Mesenchymal stem cell (in vitro differentiated cells and primary cell): ENCODE results near the gene C10orf143.

Experiments used
- DNase-seq: peaks from one replicate; pipeline ENCODE4 v3.0.0-alpha.2; 2013
- H2AFZ ChIP-seq: one replicate; pipeline ENCODE4 v1.6.1; 2013; ENCODE audit warnings: low read depth, mild to moderate bottlenecking, control low read depth, inconsistent platforms, low read length, moderate library complexity
- H2AK5ac ChIP-seq: 2 replicates; pipeline ENCODE4 v1.6.1; 2013; ENCODE audit warnings: low read length, moderate library complexity, mild to moderate bottlenecking, inconsistent platforms; ENCODE audit not compliant: severe bottlenecking
- H2BK120ac ChIP-seq: one replicate; pipeline ENCODE4 v1.6.1; 2013; ENCODE audit warnings: low read depth, mild to moderate bottlenecking, inconsistent platforms, low read length, moderate library complexity
- H2BK12ac ChIP-seq, 2 experiments: one replicate each; pipeline ENCODE4 v1.6.1; 2013; ENCODE audit warnings: inconsistent platforms in 2 of 2, low read length in 2 of 2, mild to moderate bottlenecking in 2 of 2, moderate library complexity in 2 of 2, control low read depth in 1 of 2
- H2BK15ac ChIP-seq: one replicate; pipeline ENCODE4 v1.6.1; 2013; ENCODE audit warnings: mild to moderate bottlenecking, low read depth, inconsistent platforms; ENCODE audit not compliant: poor library complexity, severe bottlenecking
- H2BK5ac ChIP-seq: 2 replicates; pipeline ENCODE4 v1.6.1; 2013; ENCODE audit warnings: low read depth, mild to moderate bottlenecking, low read length, control low read depth, inconsistent platforms; ENCODE audit not compliant: poor library complexity, severe bottlenecking
- H3K14ac ChIP-seq, 2 experiments: one replicate each; pipeline ENCODE4 v1.6.1; 2013; ENCODE audit warnings: inconsistent platforms in 2 of 2, low read length in 2 of 2, control low read depth in 1 of 2, mild to moderate bottlenecking in 1 of 2, moderate library complexity in 1 of 2
- H3K18ac ChIP-seq, 2 experiments: one replicate each; pipeline ENCODE4 v1.6.1; 2013; ENCODE audit warnings: inconsistent platforms in 2 of 2, low read length in 2 of 2, control low read depth in 1 of 2, low read depth in 1 of 2, mild to moderate bottlenecking in 1 of 2
- H3K23ac ChIP-seq, 2 experiments: one replicate each; pipeline ENCODE4 v1.6.1; 2013; ENCODE audit warnings: inconsistent platforms in 2 of 2, low read length in 2 of 2, mild to moderate bottlenecking in 2 of 2, moderate library complexity in 2 of 2, control low read depth in 1 of 2
- H3K27ac ChIP-seq: 2 replicates; pipeline ENCODE4 v1.5.1; 2013; ENCODE audit warnings: mild to moderate bottlenecking, moderate library complexity, low read length, control low read depth, inconsistent platforms; ENCODE audit not compliant: poor library complexity, severe bottlenecking
- H3K27me3 ChIP-seq, 2 experiments: 2 replicates each; pipeline versions ENCODE4 v1.6.1 to v1.7.0; 2013; ENCODE audit warnings: low read length in 2 of 2, mild to moderate bottlenecking in 2 of 2, moderate library complexity in 2 of 2, control low read depth in 1 of 2, inconsistent platforms in 1 of 2; ENCODE audit not compliant: control insufficient read depth in 1 of 2, insufficient read depth in 1 of 2
- H3K36me3 ChIP-seq, 2 experiments: 2 replicates each; pipeline versions ENCODE4 v1.6.1 to v1.7.0; 2013; ENCODE audit warnings: low read length in 2 of 2, control low read depth in 1 of 2, inconsistent platforms in 1 of 2, low read depth in 1 of 2, mild to moderate bottlenecking in 1 of 2; ENCODE audit not compliant: insufficient read depth in 2 of 2, control insufficient read depth in 1 of 2
- H3K4ac ChIP-seq, 2 experiments: one replicate each; pipeline ENCODE4 v1.6.1; 2013; ENCODE audit warnings: inconsistent platforms in 2 of 2, low read length in 2 of 2, mild to moderate bottlenecking in 2 of 2, moderate library complexity in 2 of 2, control low read depth in 1 of 2, low read depth in 1 of 2
- H3K4me1 ChIP-seq: 2 replicates; pipeline ENCODE4 v1.6.1; 2013; ENCODE audit warnings: low read depth, low read length, control low read depth; ENCODE audit not compliant: control insufficient read depth, insufficient read depth
- H3K4me2 ChIP-seq: 2 replicates; pipeline ENCODE4 v1.6.1; 2013; ENCODE audit warnings: low read length, mild to moderate bottlenecking, inconsistent platforms; ENCODE audit not compliant: poor library complexity, severe bottlenecking
- H3K4me3 ChIP-seq, 2 experiments: 2 replicates each; pipeline versions ENCODE4 v1.5.1 to v1.7.0; 2013; ENCODE audit warnings: low read length in 2 of 2, mild to moderate bottlenecking in 2 of 2, control low read depth in 1 of 2, low read depth in 1 of 2; ENCODE audit not compliant: insufficient read depth in 1 of 2
- H3K79me1 ChIP-seq: replicated peaks from 2 replicates; pipeline ENCODE4 v1.6.1; 2013; ENCODE audit warnings: mild to moderate bottlenecking, control low read depth, low read length, inconsistent platforms; ENCODE audit not compliant: poor library complexity, severe bottlenecking
- H3K9ac ChIP-seq: 2 replicates; pipeline ENCODE4 v1.7.0; 2013; ENCODE audit warnings: mild to moderate bottlenecking, low read length, moderate library complexity
- H3K9me3 ChIP-seq: 2 replicates; pipeline ENCODE4 v1.7.0; 2013; ENCODE audit warnings: mild to moderate bottlenecking, low read length; ENCODE audit not compliant: control insufficient read depth
- H4K8ac ChIP-seq: one replicate; pipeline ENCODE4 v1.6.1; 2013; ENCODE audit warnings: inconsistent platforms, mild to moderate bottlenecking, low read length, moderate library complexity
- H4K91ac ChIP-seq: one replicate; pipeline ENCODE4 v1.6.1; 2013; ENCODE audit warnings: mild to moderate bottlenecking, low read length, inconsistent platforms
- WGBS: methylation state at CpG from one replicate; pipeline ENCODE4 v1.1.7; 2013; ENCODE audit warnings: mixed read lengths; 5-methylcytosine and 5-hydroxymethylcytosine counted together

Gene C10orf143

GRCh38 chr10:130020651-130021382 lies 89.8 kb downstream of the C10orf143 start:
- WGBS = 60% methylated on average over 19 of the region's 19 CpGs
- Histone ChIP-seq H4K8ac (no peak overlapping the region), H3K23ac (no peak overlapping the region), H2AK5ac (no peak overlapping the region), H3K79me1 (no peaks in the 10 kb centered on the region), H3K9me3 (no peaks in the 10 kb centered on the region), H2BK15ac (no peak overlapping the region), H3K4me3 (no peak overlapping the region), H3K4ac (no peak overlapping the region), H3K14ac (peak overlapping the region in 1 of 2 experiments; percentile 41), H2BK120ac (no peak overlapping the region), H3K27me3 (no peaks in the 10 kb centered on the region), H2BK12ac (peak overlapping the region in 1 of 2 experiments; percentile 15), H3K27ac (no peak overlapping the region), H3K4me1 (no peaks in the 10 kb centered on the region), H2AFZ (no peak overlapping the region), H3K9ac (peak overlapping the region; percentile 86), H2BK5ac (no peak overlapping the region), H4K91ac (no peak overlapping the region), H3K36me3 (no peaks in the 10 kb centered on the region), H3K18ac (no peak overlapping the region), H3K4me2 (no peak overlapping the region)
- DNase-seq = no peak

GRCh38 chr10:130018730-130019185 lies 91.9 kb downstream of the C10orf143 start:
- no peaks in the 10 kb centered on the region for H3K79me1 ChIP-seq
- no peak overlapping the region for H3K23ac ChIP-seq
- H2BK120ac ChIP-seq = no peak overlapping the region
- no peak for DNase-seq
- no peaks in the 10 kb centered on the region for H3K36me3 ChIP-seq
- H2BK12ac ChIP-seq = no peak overlapping the region
- no peak overlapping the region for H4K8ac ChIP-seq
- H3K4me1 ChIP-seq = no peaks in the 10 kb centered on the region
- no peak overlapping the region for H2AFZ ChIP-seq
- H3K4me3 ChIP-seq = no peak overlapping the region
- no peak overlapping the region for H3K14ac ChIP-seq
- no peaks in the 10 kb centered on the region for H3K27me3 ChIP-seq
- no peak overlapping the region for H2AK5ac ChIP-seq
- no peak overlapping the region for H2BK5ac ChIP-seq
- no peak overlapping the region for H3K9ac ChIP-seq
- no peaks in the 10 kb centered on the region for H3K9me3 ChIP-seq
- no peak overlapping the region for H3K4ac ChIP-seq
- no peak overlapping the region for H3K18ac ChIP-seq
- no peak overlapping the region for H3K4me2 ChIP-seq
- H4K91ac ChIP-seq = no peak overlapping the region
- WGBS = 70% methylated on average over 7 of the region's 7 CpGs
- no peak overlapping the region for H3K27ac ChIP-seq
- H2BK15ac ChIP-seq = no peak overlapping the region

GRCh38 chr10:130018265-130018664 lies 92.4 kb downstream of the C10orf143 start:
- no peaks in the 10 kb centered on the region for H3K4me1 ChIP-seq
- WGBS = 58% methylated on average over 5 of the region's 5 CpGs
- H3K79me1 ChIP-seq = no peaks in the 10 kb centered on the region
- H2AFZ ChIP-seq = no peak overlapping the region
- no peak overlapping the region for H4K91ac ChIP-seq
- H3K4me2 ChIP-seq = no peak overlapping the region
- peak; percentile 32 for DNase-seq
- no peaks in the 10 kb centered on the region for H3K36me3 ChIP-seq
- H2BK5ac ChIP-seq = no peak overlapping the region
- H3K4ac ChIP-seq = no peak overlapping the region
- no peak overlapping the region for H2AK5ac ChIP-seq
- H3K27ac ChIP-seq = no peak overlapping the region
- H2BK120ac ChIP-seq = no peak overlapping the region
- H2BK12ac ChIP-seq = no peak overlapping the region
- no peak overlapping the region for H2BK15ac ChIP-seq
- H3K18ac ChIP-seq = no peak overlapping the region
- H3K9me3 ChIP-seq = no peaks in the 10 kb centered on the region
- no peak overlapping the region for H3K14ac ChIP-seq
- no peaks in the 10 kb centered on the region for H3K27me3 ChIP-seq
- H3K9ac ChIP-seq = no peak overlapping the region
- H4K8ac ChIP-seq = no peak overlapping the region
- H3K4me3 ChIP-seq = no peak overlapping the region
- no peak overlapping the region for H3K23ac ChIP-seq

GRCh38 chr10:130017631-130018022 lies 93.0 kb downstream of the C10orf143 start:
- Histone ChIP-seq H3K14ac (no peak overlapping the region), H3K4me3 (no peak overlapping the region), H3K18ac (no peak overlapping the region), H2BK5ac (no peak overlapping the region), H2BK15ac (no peak overlapping the region), H4K8ac (no peak overlapping the region), H2BK12ac (no peak overlapping the region), H2AFZ (no peak overlapping the region), H3K4me1 (no peaks in the 10 kb centered on the region), H2AK5ac (no peak overlapping the region), H3K79me1 (no peaks in the 10 kb centered on the region), H3K9me3 (no peaks in the 10 kb centered on the region), H3K23ac (no peak overlapping the region), H2BK120ac (no peak overlapping the region), H3K9ac (no peak overlapping the region), H3K4me2 (no peak overlapping the region), H3K36me3 (no peaks in the 10 kb centered on the region), H3K4ac (no peak overlapping the region), H3K27ac (no peak overlapping the region), H3K27me3 (no peaks in the 10 kb centered on the region), H4K91ac (no peak overlapping the region)
- DNase-seq = no peak
- WGBS = 95% methylated on average over 11 of the region's 13 CpGs
